A549 treated with GW870086 at 1 μM for 4 hours (cell line): ENCODE results near the gene SBNO1. TPM values are rescaled to one million over a fixed set of nuclear protein-coding genes. Genes with fewer than 3 reads are reported as not detected.

ENCODE experiments used
- total RNA-seq: library from RNA; stranded (reverse); fragments of 200-300 nt; extraction: Qiagen RNA extraction; gene quantifications from 5 replicates; pipeline ENCODE4 v1.2.3, GENCODE V29; 2022; ENCODE audit warnings: low read depth

The SBNO1 gene
- total RNA-seq = 16.5 to 26.5 TPM (median 23.8 TPM) in 5 replicates

DNA sequence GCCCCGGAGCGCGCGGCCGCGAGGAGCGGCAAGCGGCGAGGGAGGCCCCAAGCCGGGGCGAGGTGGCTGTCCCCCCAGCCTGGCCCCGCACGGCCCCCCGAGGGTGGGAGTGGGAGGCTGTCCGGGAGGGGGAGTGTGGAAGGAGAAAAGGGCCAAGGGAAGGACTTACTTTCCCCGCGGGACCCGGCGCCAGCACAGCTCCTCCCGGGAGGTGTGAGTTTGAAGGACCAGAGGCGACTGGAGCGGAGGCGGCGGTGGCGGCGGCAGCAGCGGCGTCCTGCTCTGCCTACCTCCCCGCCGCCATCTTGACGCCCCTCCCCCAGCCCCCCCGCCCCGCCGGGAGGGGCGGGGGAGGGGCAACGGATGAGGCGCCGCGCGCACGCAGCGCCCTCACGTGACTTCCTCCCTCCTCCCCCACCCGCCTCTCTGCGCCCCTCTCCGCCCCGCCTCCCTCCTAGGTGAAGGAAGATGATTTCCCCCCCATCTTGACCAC is at the start of gene SBNO1:
Gene SBNO1 (minus strand): TSS at position 316 of the 493 bp plus-strand sequence. CDS start 14,406 bp downstream, outside the sequence.

Other genes with a start within 250 kb of the SBNO1 start
- gene PITPNM2, start 213.8 kb downstream of the SBNO1 start, total RNA-seq = 15.7 to 25.8 TPM (median 21.3 TPM) in 5 replicates
- 18.5 to 24.8 TPM (median 22.1 TPM) in 5 replicates for gene MPHOSPH9, start 131.7 kb downstream of the SBNO1 start, total RNA-seq
- gene MTRFR, start 131.4 kb downstream of the SBNO1 start, total RNA-seq = 13.2 to 17.6 TPM (median 17.0 TPM) in 5 replicates
- gene CDK2AP1, start 93.0 kb downstream of the SBNO1 start, total RNA-seq = 100.0 to 174 TPM (median 164 TPM) in 5 replicates
- gene KMT5A, start 19.3 kb upstream of the SBNO1 start, total RNA-seq = 47.8 to 56.3 TPM (median 52.2 TPM) in 5 replicates
- gene RILPL2, start 71.8 kb upstream of the SBNO1 start, total RNA-seq = 1.4 to 1.8 TPM (median 1.7 TPM) in 5 replicates
- gene SNRNP35, start 93.3 kb upstream of the SBNO1 start, total RNA-seq = 17.2 to 19.9 TPM (median 17.7 TPM) in 5 replicates
- gene RILPL1, start 168.9 kb upstream of the SBNO1 start, total RNA-seq = 9.9 to 14.1 TPM (median 12.8 TPM) in 5 replicates
- gene TMED2, start 219.7 kb upstream of the SBNO1 start, total RNA-seq = 165 to 213 TPM (median 191 TPM) in 5 replicates
- 28.8 to 31.3 TPM (median 30.9 TPM) in 5 replicates for gene DDX55, start 237.3 kb upstream of the SBNO1 start, total RNA-seq